ENCODE data around the gene DYNLL2.

GRCh38 chr17:58096892-58097291, 13.7 kb downstream of the DYNLL2 start:
- TF ChIP-seq, protein P1, sequence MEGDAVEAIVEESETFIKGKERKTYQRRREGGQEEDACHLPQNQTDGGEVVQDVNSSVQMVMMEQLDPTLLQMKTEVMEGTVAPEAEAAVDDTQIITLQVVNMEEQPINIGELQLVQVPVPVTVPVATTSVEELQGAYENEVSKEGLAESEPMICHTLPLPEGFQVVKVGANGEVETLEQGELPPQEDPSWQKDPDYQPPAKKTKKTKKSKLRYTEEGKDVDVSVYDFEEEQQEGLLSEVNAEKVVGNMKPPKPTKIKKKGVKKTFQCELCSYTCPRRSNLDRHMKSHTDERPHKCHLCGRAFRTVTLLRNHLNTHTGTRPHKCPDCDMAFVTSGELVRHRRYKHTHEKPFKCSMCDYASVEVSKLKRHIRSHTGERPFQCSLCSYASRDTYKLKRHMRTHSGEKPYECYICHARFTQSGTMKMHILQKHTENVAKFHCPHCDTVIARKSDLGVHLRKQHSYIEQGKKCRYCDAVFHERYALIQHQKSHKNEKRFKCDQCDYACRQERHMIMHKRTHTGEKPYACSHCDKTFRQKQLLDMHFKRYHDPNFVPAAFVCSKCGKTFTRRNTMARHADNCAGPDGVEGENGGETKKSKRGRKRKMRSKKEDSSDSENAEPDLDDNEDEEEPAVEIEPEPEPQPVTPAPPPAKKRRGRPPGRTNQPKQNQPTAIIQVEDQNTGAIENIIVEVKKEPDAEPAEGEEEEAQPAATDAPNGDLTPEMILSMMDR (IDR thresholded peaks at IDR 0.05): no peak
- no peak for TF ChIP-seq POLR2AphosphoS5 (IDR thresholded peaks at IDR 0.05)
